CD14-positive monocyte (primary cell): Measurements from ENCODE around the gene DLK1. TPM values are rescaled to one million over a fixed set of nuclear protein-coding genes. Genes with fewer than 3 reads are reported as not detected.

ENCODE experiments used
- DNase-seq, 3 donors: peaks; one replicate each; pipeline ENCODE4 v3.0.0-alpha.2; 2011 to 2022
- H2AFZ ChIP-seq: 2 replicates; pipeline ENCODE4 v1.6.0; 2012; ENCODE audit warnings: mild to moderate bottlenecking, low read depth, low read length, inconsistent platforms; ENCODE audit not compliant: insufficient read depth, poor library complexity, severe bottlenecking
- H3K27ac ChIP-seq, 2 donors: 1 replicate in 1 of 2; 2 replicates in 1 of 2; pipeline ENCODE4 v1.5.1; 2012 to 2013; ENCODE audit warnings: low read length in 2 of 2, control low read depth in 1 of 2, inconsistent platforms in 1 of 2, low read depth in 1 of 2, mild to moderate bottlenecking in 1 of 2
- H3K27me3 ChIP-seq, 2 donors: one replicate each; pipeline versions ENCODE4 v1.6.0 to v1.6.1; 2011 to 2013; ENCODE audit warnings: low read length in 2 of 2; ENCODE audit not compliant: control insufficient read depth in 2 of 2, insufficient read depth in 2 of 2
- H3K36me3 ChIP-seq, 2 donors: replicated peaks in 1 of 2; 1 replicate in 1 of 2; 2 replicates in 1 of 2; pipeline versions ENCODE4 v1.5.1 to v1.6.1; 2012 to 2013; ENCODE audit warnings: low read length in 2 of 2, control low read depth in 1 of 2, inconsistent platforms in 1 of 2, mild to moderate bottlenecking in 1 of 2; ENCODE audit not compliant: insufficient read depth in 2 of 2, control insufficient read depth in 1 of 2
- H3K4me1 ChIP-seq, 2 donors: 1 replicate in 1 of 2; 2 replicates in 1 of 2; pipeline versions ENCODE4 v1.5.1 to v1.6.1; 2012 to 2013; ENCODE audit warnings: low read length in 2 of 2, control low read depth in 1 of 2, inconsistent platforms in 1 of 2, mild to moderate bottlenecking in 1 of 2, moderate library complexity in 1 of 2; ENCODE audit not compliant: insufficient read depth in 2 of 2, control insufficient read depth in 1 of 2
- H3K4me2 ChIP-seq: replicated peaks from 2 replicates; pipeline ENCODE3; 2012; ENCODE audit warnings: low read length, moderate library complexity, mild to moderate bottlenecking; ENCODE audit not compliant: poor library complexity, severe bottlenecking; ENCODE audit errors: extremely low read depth
- H3K4me3 ChIP-seq, 3 experiments: fragments of 200-600 bp in 1 of 3; sonication (generic) in 1 of 3; replicated peaks in 1 of 3; 1 replicate in 2 of 3; 2 replicates in 1 of 3; pipeline ENCODE4 v1.5.1; 2011 to 2013; ENCODE audit warnings: low read length in 3 of 3, mild to moderate bottlenecking in 3 of 3, control low read depth in 2 of 3, low read depth in 2 of 3, inconsistent platforms in 1 of 3, moderate library complexity in 1 of 3
- H3K79me2 ChIP-seq: 2 replicates; pipeline ENCODE4 v1.6.0; 2012; ENCODE audit warnings: mild to moderate bottlenecking, control low read depth, inconsistent platforms, low read length, moderate library complexity; ENCODE audit not compliant: insufficient read depth
- H3K9ac ChIP-seq: 2 replicates; pipeline ENCODE4 v1.6.0; 2017; ENCODE audit warnings: low read length, mild to moderate bottlenecking; ENCODE audit not compliant: insufficient read depth, poor library complexity, severe bottlenecking
- H3K9me3 ChIP-seq, 2 donors: replicated peaks in 1 of 2; 1 replicate in 1 of 2; 2 replicates in 1 of 2; pipeline versions ENCODE4 v1.5.1 to v1.6.1; 2012 to 2013; ENCODE audit warnings: low read length in 2 of 2, control low read depth in 1 of 2; ENCODE audit not compliant: control insufficient read depth in 1 of 2, insufficient read depth in 1 of 2
- H4K20me1 ChIP-seq: 2 replicates; pipeline ENCODE4 v1.6.0; 2012; ENCODE audit warnings: mild to moderate bottlenecking, low read length, control low read depth, moderate library complexity; ENCODE audit not compliant: insufficient read depth
- H3K27ac Mint-ChIP-seq, 7 donors: one replicate each; pipeline ENCODE4 v1.8.0; 2020; ENCODE audit warnings: mild to moderate bottlenecking in 7 of 7, mixed read lengths in 7 of 7, moderate library complexity in 6 of 7, inconsistent platforms in 2 of 7
- H3K27me3 Mint-ChIP-seq, 3 donors: one replicate each; pipeline ENCODE4 v1.8.0; 2021 to 2022; ENCODE audit warnings: low read depth in 3 of 3, mild to moderate bottlenecking in 3 of 3, mixed read lengths in 3 of 3, moderate library complexity in 3 of 3, inconsistent platforms in 1 of 3
- H3K36me3 Mint-ChIP-seq, 2 donors: one replicate each; pipeline ENCODE4 v1.8.0; 2020; ENCODE audit warnings: mixed read lengths in 2 of 2, inconsistent platforms in 1 of 2, mild to moderate bottlenecking in 1 of 2
- H3K4me1 Mint-ChIP-seq: one replicate; pipeline ENCODE4 v1.8.0; 2020; ENCODE audit warnings: mild to moderate bottlenecking, mixed read lengths
- H3K4me3 Mint-ChIP-seq, 2 donors: one replicate each; pipeline ENCODE4 v1.8.0; 2020; ENCODE audit warnings: mild to moderate bottlenecking in 2 of 2, mixed read lengths in 2 of 2, moderate library complexity in 1 of 2
- H3K9me3 Mint-ChIP-seq, 7 donors: one replicate each; pipeline ENCODE4 v1.8.0; 2020 to 2022; ENCODE audit warnings: mixed read lengths in 7 of 7, mild to moderate bottlenecking in 6 of 7, moderate library complexity in 6 of 7, inconsistent platforms in 2 of 7
- CTCF ChIP-seq: fragments of 200-600 bp; IDR thresholded peaks from one replicate; pipeline ENCODE4 v1.8.0; 2022; ENCODE audit warnings: antibody characterized with exemption, mild to moderate bottlenecking
- WGBS: methylation state at CpG from one replicate; pipeline ENCODE4 v1.1.5; 2013; ENCODE audit warnings: missing lambda C conversion rate; ENCODE audit not compliant: insufficient coverage; 5-methylcytosine and 5-hydroxymethylcytosine counted together
- intact Hi-C, 2 donors: fragments of 100-400 bp; cut with micrococcal nuclease; formaldehyde crosslinking; loops; one replicate each; pipeline versions ENCODE4 v1.15.0 to v1.15.1; 2023
- polyA plus RNA-seq, 3 donors: library from polyadenylated mRNA; depleted of rRNA in 1 of 3; unstranded in 2 of 3; stranded (reverse) in 1 of 3; fragments of 300-500 nt in 2 of 3; fragments of >200 nt in 1 of 3; fragmentation: Illumina TruSeq in 2 of 3; gene quantifications; 1 replicate in 2 of 3; 2 replicates in 1 of 3; pipeline ENCODE4 v1.2.3, GENCODE V29; 2012 to 2021

The DLK1 gene
- polyA plus RNA-seq, 3 donors, result 0.04 TPM; not detected in 2

GRCh38 chr14:100679153-100679552 is 47.5 kb upstream of the DLK1 start:
- H3K4me3 Mint-ChIP-seq, result no peak overlapping the region
- Histone ChIP-seq H2AFZ (no peak overlapping the region), H3K36me3 (no peaks in the 10 kb centered on the region), H4K20me1 (no peaks in the 10 kb centered on the region), H3K27me3 (no peaks in the 10 kb centered on the region), H3K4me2 (no peak overlapping the region), H3K79me2 (no peaks in the 10 kb centered on the region), H3K9me3 (peaks cover 0 to 2% of the 10 kb centered on the region in 2 donors), H3K27ac (no peak overlapping the region), H3K9ac (no peak overlapping the region), H3K4me3 (no peak overlapping the region), H3K4me1 (peaks cover 73 to 82% of the 10 kb centered on the region in 2 donors)
- intact Hi-C loops, result no loop called here
- no peak for TF ChIP-seq CTCF
- WGBS, result 100% methylated on average over 1 of the region's 6 CpGs
- DNase-seq, result no peak
- peaks cover 0 to 2% of the 10 kb centered on the region in 2 donors for H3K36me3 Mint-ChIP-seq
- peaks cover 2 to 6% (median 5%) of the 10 kb centered on the region in 3 donors for H3K27me3 Mint-ChIP-seq
- H3K27ac Mint-ChIP-seq, result peak overlapping the region in 2 of 7 donors; percentile 12 to 46
- peaks cover 84% of the 10 kb centered on the region for H3K4me1 Mint-ChIP-seq
- peaks cover 0 to 5% (median 0%) of the 10 kb centered on the region in 7 donors for H3K9me3 Mint-ChIP-seq

- H3K4me3 Mint-ChIP-seq, result no peak overlapping the region
These were observed 46.8 kb upstream of the DLK1 start for GRCh38 chr14:100679707-100680438.

More at GRCh38 chr14:100679707-100680438, 46.8 kb upstream of the DLK1 start:
- Histone ChIP-seq H3K36me3 (no peaks in the 10 kb centered on the region), H3K27me3 (no peaks in the 10 kb centered on the region), H3K27ac (peak overlapping the region; percentile 56 to 68), H3K9me3 (peaks cover 0 to 2% of the 10 kb centered on the region in 2 donors), H3K9ac (peak overlapping the region; percentile 32), H3K79me2 (no peaks in the 10 kb centered on the region), H3K4me1 (peaks cover 80 to 89% of the 10 kb centered on the region in 2 donors), H2AFZ (peak overlapping the region; percentile 77), H3K4me3 (no peak overlapping the region), H4K20me1 (no peaks in the 10 kb centered on the region), H3K4me2 (no peak overlapping the region)
- no peak for TF ChIP-seq CTCF
- DNase-seq, result no peak
- Mint-ChIP-seq H3K27me3 (peaks cover 2 to 6% (median 3%) of the 10 kb centered on the region in 3 donors), H3K4me1 (peaks cover 84% of the 10 kb centered on the region), H3K9me3 (peaks cover 0 to 5% (median 0%) of the 10 kb centered on the region in 7 donors), H3K36me3 (no peaks in the 10 kb centered on the region), H3K27ac (peak overlapping the region in 4 of 7 donors; percentile 15 to 70 (median 46))
- intact Hi-C loops, result no loop called here
- WGBS, result 83% methylated on average over 13 of the region's 16 CpGs
